ENCODE measurements around the gene TSC1. TPM values are rescaled to one million over a fixed set of nuclear protein-coding genes. Genes with fewer than 3 reads are reported as not detected.

The TSC1 gene
- total and polyA plus RNA-seq, 2 experiments from 2014 or later: 23.7 to 48.0 TPM

- H3F3A ChIP-seq (replicated peaks; ENCODE audit: low read depth): no peaks in the 10 kb centered on the region
- H3K27ac ChIP-seq (ENCODE audit: low read depth): no peak overlapping the region
- Mint-ChIP-seq H3K4me3 (no peak overlapping the region), H3K27me3 (ENCODE audit: insufficient read depth, low read depth, poor library complexity) (peaks cover 2% of the 10 kb centered on the region), H3K36me3 (ENCODE audit: low read depth) (no peaks in the 10 kb centered on the region), H3K9me3 (no peaks in the 10 kb centered on the region), H3K4me1 (peaks cover 6% of the 10 kb centered on the region; the same call in 1 of the 3 replicates), H3K27ac (no peak overlapping the region)
- no peaks in the 10 kb centered on the region for H3K9me2 ChIP-seq (ENCODE audit: insufficient read depth)
- no peak for TF ChIP-seq ZNF331 (CRISPR knock-in tag; IDR thresholded peaks at IDR 0.05; ENCODE audit: low read depth)
- no peak for TF ChIP-seq STAT1 (IDR thresholded peaks at IDR 0.05; ENCODE audit: unreplicated experiment)
- no peak for TF ChIP-seq ZNF114 (CRISPR knock-in tag; IDR thresholded peaks at IDR 0.05)
- no peak for TF ChIP-seq NANOG (IDR thresholded peaks at IDR 0.05; ENCODE audit: borderline replicate concordance)
- TF ChIP-seq CTCF (conservative IDR thresholded peaks at IDR 0.05; ENCODE audit: low read depth in 2 of 2): no peak
- no peak for TF ChIP-seq CREB1 (CRISPR knock-in tag; IDR thresholded peaks at IDR 0.05; ENCODE audit: low read depth)
- TF ChIP-seq ETS1 (IDR thresholded peaks at IDR 0.05): no peak
- TF ChIP-seq ZNF462 (CRISPR knock-in tag; IDR thresholded peaks at IDR 0.05): no peak
- TF ChIP-seq REST (IDR thresholded peaks at IDR 0.05; ENCODE audit: unreplicated experiment): no peak
- no peak for TF ChIP-seq EZH2 (IDR thresholded peaks at IDR 0.05; ENCODE audit: low read depth, unreplicated experiment)
- H3K79me2 ChIP-seq (replicated peaks; ENCODE audit: insufficient read depth): no peaks in the 10 kb centered on the region
- ATAC-seq (no peak), DNase-seq (ENCODE audit: low spot score) (no peak)
- no peaks in the 10 kb centered on the region for H3K27me3 ChIP-seq (ENCODE audit: insufficient read depth)
- no peak overlapping the region for H3K4me2 ChIP-seq
- no peaks in the 10 kb centered on the region for H4K20me1 ChIP-seq (replicated peaks; ENCODE audit: insufficient read depth)
- no peak overlapping the region for H3K4me3 ChIP-seq
- H2AFZ ChIP-seq: no peak overlapping the region
- H3K4me1 ChIP-seq (ENCODE audit: insufficient read depth): no peaks in the 10 kb centered on the region
- no peaks in the 10 kb centered on the region for H3K36me3 ChIP-seq (ENCODE audit: insufficient read depth)
Observed at GRCh38 chr9:132965478-132965877, 21.1 kb upstream of the TSC1 start.

All from GM23338 (cell line).